ENCODE results near the gene GNG14. TPM values are rescaled to one million over a fixed set of nuclear protein-coding genes. Genes with fewer than 3 reads are reported as not detected.

GNG14 gene
- total and polyA plus RNA-seq, 2 donors (not counting 1 experiment from before 2014, with no cell fraction given): not detected

DNA sequence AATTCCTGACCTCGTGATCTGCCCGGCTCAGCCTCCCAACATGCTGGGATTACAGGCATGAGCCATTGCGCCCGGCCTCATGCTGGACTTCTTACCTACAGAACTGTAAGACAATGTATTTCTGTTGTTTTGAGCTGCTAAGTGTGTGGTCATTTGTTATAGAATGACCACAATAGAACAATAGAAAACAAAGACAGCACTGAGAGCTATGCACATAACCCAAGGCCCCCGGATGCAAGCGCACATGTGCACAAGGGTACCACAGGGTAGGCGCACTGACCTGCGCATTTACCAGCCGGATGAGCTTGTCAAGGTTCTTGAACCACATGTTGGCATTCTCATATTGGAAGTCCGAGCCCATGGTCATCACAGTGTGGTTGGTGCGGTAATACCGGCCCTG lies 26.8 kb upstream of the GNG14 start:
- no peaks in the 10 kb centered on the region for H3K9me3 ChIP-seq (ENCODE audit: control insufficient read depth, insufficient read depth, low read depth, low read length)
- H3K79me2 ChIP-seq (ENCODE audit: control insufficient read depth, insufficient read depth, low read length): no peaks in the 10 kb centered on the region
- peaks cover 14% of the 10 kb centered on the region for H3K36me3 ChIP-seq (ENCODE audit: control insufficient read depth, insufficient read depth, low read length)
- no peak overlapping the region for H2AFZ ChIP-seq (ENCODE audit: low read length)
- H4K20me1 ChIP-seq (ENCODE audit: control insufficient read depth, extremely low read depth, insufficient read depth, low read length): no peaks in the 10 kb centered on the region
- peaks cover 3% of the 10 kb centered on the region for H3K4me1 ChIP-seq (ENCODE audit: control insufficient read depth, extremely low read depth, insufficient read depth, low read length)
- DNase-seq (ENCODE audit: low read depth in 2 of 2): no peak
- H3K4me2 ChIP-seq (ENCODE audit: extremely low read depth, insufficient read depth, low read length): no peak overlapping the region
- H3K4me3 ChIP-seq (replicated peaks in 1 of 4; ENCODE audit: control extremely low read depth in 1 of 4, insufficient read depth in 1 of 4, low read depth in 3 of 4, low read length in 4 of 4): no peak overlapping the region
- TF ChIP-seq EZH2 (IDR thresholded peaks at IDR 0.05; ENCODE audit: low read length, missing control alignments): no peak
- TF ChIP-seq CTCF (conservative IDR thresholded peaks at IDR 0.05 in 1 of 2, IDR thresholded peaks at IDR 0.05 in 1 of 2; ENCODE audit: low read depth in 1 of 2, low read length in 2 of 2): no peak
- no peaks in the 10 kb centered on the region for H3K27me3 ChIP-seq (ENCODE audit: control insufficient read depth, insufficient read depth, low read length)
- no peak overlapping the region for H3K27ac ChIP-seq (ENCODE audit: insufficient read depth, low read length)
- no peak overlapping the region for H3K9ac ChIP-seq (ENCODE audit: insufficient read depth, low read length)

DNA sequence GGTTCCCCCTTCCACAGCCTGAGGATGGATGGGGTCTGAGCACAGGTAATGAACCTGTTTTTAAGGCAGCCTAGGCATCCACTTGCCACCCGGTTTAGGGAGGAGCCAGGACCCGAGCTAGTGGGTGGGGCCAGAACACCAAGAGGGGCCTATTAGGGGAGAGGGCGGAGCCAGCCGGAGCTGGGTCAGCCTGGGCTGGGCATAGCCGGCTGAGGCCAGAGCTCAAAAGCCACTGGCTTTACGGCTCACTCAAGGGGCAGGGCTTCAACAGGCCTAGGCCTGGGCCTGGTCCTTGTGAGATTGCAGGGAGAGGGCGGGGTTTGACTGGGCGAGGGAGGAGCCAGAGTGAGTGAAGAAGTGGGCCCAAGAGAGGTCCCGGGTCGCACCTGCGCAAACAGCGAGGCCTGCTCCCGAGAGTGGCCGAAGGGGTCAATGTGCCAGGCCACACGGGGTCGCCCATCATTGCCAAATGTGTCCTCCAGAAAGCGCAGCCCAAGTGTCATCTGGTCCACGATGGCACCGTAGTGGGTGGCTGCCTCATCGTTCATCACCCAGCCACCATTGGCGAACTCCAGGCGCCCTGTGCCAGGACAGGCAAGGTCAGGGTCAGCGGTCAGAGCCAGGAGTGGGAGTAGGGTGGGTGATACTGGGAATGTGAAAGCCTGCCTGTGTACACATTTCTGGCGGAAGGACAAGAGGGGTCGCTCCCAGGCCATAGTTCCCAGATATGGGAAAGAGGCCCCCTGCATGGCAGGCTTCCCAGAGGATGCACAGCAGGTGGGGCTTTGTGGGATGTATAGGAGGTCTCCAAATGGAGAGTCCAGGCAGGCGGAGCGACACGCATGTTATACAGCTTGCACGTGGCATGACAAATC lies 23.2 kb upstream of the GNG14 start:
- Histone ChIP-seq H3K27ac (ENCODE audit: insufficient read depth, low read length) (no peak overlapping the region), H3K4me1 (ENCODE audit: control insufficient read depth, extremely low read depth, insufficient read depth, low read length) (peaks cover 9% of the 10 kb centered on the region), H3K9me3 (ENCODE audit: control insufficient read depth, insufficient read depth, low read depth, low read length) (no peaks in the 10 kb centered on the region), H3K36me3 (ENCODE audit: control insufficient read depth, insufficient read depth, low read length) (peaks cover 5% of the 10 kb centered on the region), H3K79me2 (ENCODE audit: control insufficient read depth, insufficient read depth, low read length) (peaks cover 19% of the 10 kb centered on the region), H3K4me2 (ENCODE audit: extremely low read depth, insufficient read depth, low read length) (no peak overlapping the region), H3K4me3 (replicated peaks in 1 of 4; ENCODE audit: control extremely low read depth in 1 of 4, insufficient read depth in 1 of 4, low read depth in 3 of 4, low read length in 4 of 4) (no peak overlapping the region), H4K20me1 (ENCODE audit: control insufficient read depth, extremely low read depth, insufficient read depth, low read length) (no peaks in the 10 kb centered on the region), H3K27me3 (ENCODE audit: control insufficient read depth, insufficient read depth, low read length) (no peaks in the 10 kb centered on the region), H2AFZ (ENCODE audit: low read length) (no peak overlapping the region), H3K9ac (ENCODE audit: insufficient read depth, low read length) (no peak overlapping the region)
- TF ChIP-seq CTCF (conservative IDR thresholded peaks at IDR 0.05 in 1 of 2, IDR thresholded peaks at IDR 0.05 in 1 of 2; ENCODE audit: low read depth in 1 of 2, low read length in 2 of 2) (no peak), EZH2 (IDR thresholded peaks at IDR 0.05; ENCODE audit: low read length, missing control alignments) (no peak)
- no peak for DNase-seq (ENCODE audit: low read depth in 2 of 2)

- TF ChIP-seq CTCF (conservative IDR thresholded peaks at IDR 0.05 in 1 of 2, IDR thresholded peaks at IDR 0.05 in 1 of 2; ENCODE audit: low read depth in 1 of 2, low read length in 2 of 2): no peak
- TF ChIP-seq EZH2 (IDR thresholded peaks at IDR 0.05; ENCODE audit: low read length, missing control alignments): no peak
- H3K79me2 ChIP-seq (ENCODE audit: control insufficient read depth, insufficient read depth, low read length): peaks cover 23% of the 10 kb centered on the region
- no peaks in the 10 kb centered on the region for H3K9me3 ChIP-seq (ENCODE audit: control insufficient read depth, insufficient read depth, low read depth, low read length)
- H3K27ac ChIP-seq (ENCODE audit: insufficient read depth, low read length): no peak overlapping the region
- no peak overlapping the region for H2AFZ ChIP-seq (ENCODE audit: low read length)
- H4K20me1 ChIP-seq (ENCODE audit: control insufficient read depth, extremely low read depth, insufficient read depth, low read length): no peaks in the 10 kb centered on the region
- peaks cover 9% of the 10 kb centered on the region for H3K4me1 ChIP-seq (ENCODE audit: control insufficient read depth, extremely low read depth, insufficient read depth, low read length)
- H3K4me3 ChIP-seq (replicated peaks in 1 of 4; ENCODE audit: control extremely low read depth in 1 of 4, insufficient read depth in 1 of 4, low read depth in 3 of 4, low read length in 4 of 4): no peak overlapping the region
- peaks cover 5% of the 10 kb centered on the region for H3K36me3 ChIP-seq (ENCODE audit: control insufficient read depth, insufficient read depth, low read length)
- no peak for DNase-seq (ENCODE audit: low read depth in 2 of 2)
- H3K4me2 ChIP-seq (ENCODE audit: extremely low read depth, insufficient read depth, low read length): no peak overlapping the region
- H3K27me3 ChIP-seq (ENCODE audit: control insufficient read depth, insufficient read depth, low read length): no peaks in the 10 kb centered on the region
- H3K9ac ChIP-seq (ENCODE audit: insufficient read depth, low read length): no peak overlapping the region
Measured at GRCh38 chr19:12665281-12665573, 22.6 kb upstream of the GNG14 start.

All from fibroblast of lung (primary cell).